Suprapubic skin (tissue), 4 donors: Measurements from ENCODE around the gene PTK6. TPM values are rescaled to one million over a fixed set of nuclear protein-coding genes. Genes with fewer than 3 reads are reported as not detected.
"Not testable (repeated sequence)": the region's sequence is repeated elsewhere in the genome, so short reads cannot be mapped to it uniquely, and the experiment has no call there.

ENCODE experiments used
- DNase-seq, 2 donors: peaks; one replicate each; pipeline ENCODE4 v3.0.0-alpha.2; 2019; ENCODE audit warnings: low spot score in 2 of 2
- H3K27ac ChIP-seq: fragments of 200-600 bp; sonication (generic); one replicate; pipeline ENCODE4 v1.5.1; 2019
- H3K27me3 ChIP-seq: fragments of 200-600 bp; sonication (generic); one replicate; pipeline ENCODE4 v1.5.1; 2019
- H3K36me3 ChIP-seq: fragments of 200-600 bp; sonication (generic); one replicate; pipeline ENCODE4 v1.5.1; 2019
- H3K4me1 ChIP-seq: fragments of 200-600 bp; sonication (generic); one replicate; pipeline ENCODE4 v1.5.1; 2019
- H3K4me3 ChIP-seq: fragments of 200-600 bp; sonication (generic); one replicate; pipeline ENCODE4 v1.5.1; 2019; ENCODE audit warnings: mild to moderate bottlenecking
- H3K9me3 ChIP-seq: fragments of 200-600 bp; sonication (generic); one replicate; pipeline ENCODE4 v1.5.1; 2019
- CTCF ChIP-seq, 2 donors: fragments of 200-600 bp in 1 of 2; fragments of 450-650 bp in 1 of 2; sonication (generic) in 1 of 2; IDR thresholded peaks; one replicate each; pipeline ENCODE4 v1.5.1; 2016 to 2019; ENCODE audit warnings: antibody characterized with exemption in 2 of 2, mild to moderate bottlenecking in 1 of 2, moderate library complexity in 1 of 2
- EP300 ChIP-seq: sonication (generic); formaldehyde crosslinking; IDR thresholded peaks from one replicate; pipeline ENCODE4 v1.6.1; 2017; ENCODE audit warnings: antibody characterized with exemption
- POLR2A ChIP-seq, 2 donors: fragments of 450-650 bp; IDR thresholded peaks; one replicate each; pipeline ENCODE4 v1.6.1; 2017; ENCODE audit warnings: antibody characterized with exemption in 2 of 2, mild to moderate bottlenecking in 2 of 2, moderate library complexity in 2 of 2
- POLR2AphosphoS5 ChIP-seq, 3 donors: sonication (generic); formaldehyde crosslinking; IDR thresholded peaks; one replicate each; pipeline ENCODE4 v1.6.1; 2017; ENCODE audit warnings: antibody characterized with exemption in 3 of 3
- WGBS: methylation state at CpG from one replicate; pipeline ENCODE4 v1.1.5; 2018; 5-methylcytosine and 5-hydroxymethylcytosine counted together
- total RNA-seq, 4 donors: library from RNA; depleted of rRNA; stranded (reverse); fragments of >200 nt; gene quantifications; one replicate each; pipeline ENCODE4 v1.1.0, GENCODE V29; 2016

Gene PTK6
- total RNA-seq, 4 donors from 2014 or later, result 58.0 to 70.6 (median 65.6) TPM

DNA sequence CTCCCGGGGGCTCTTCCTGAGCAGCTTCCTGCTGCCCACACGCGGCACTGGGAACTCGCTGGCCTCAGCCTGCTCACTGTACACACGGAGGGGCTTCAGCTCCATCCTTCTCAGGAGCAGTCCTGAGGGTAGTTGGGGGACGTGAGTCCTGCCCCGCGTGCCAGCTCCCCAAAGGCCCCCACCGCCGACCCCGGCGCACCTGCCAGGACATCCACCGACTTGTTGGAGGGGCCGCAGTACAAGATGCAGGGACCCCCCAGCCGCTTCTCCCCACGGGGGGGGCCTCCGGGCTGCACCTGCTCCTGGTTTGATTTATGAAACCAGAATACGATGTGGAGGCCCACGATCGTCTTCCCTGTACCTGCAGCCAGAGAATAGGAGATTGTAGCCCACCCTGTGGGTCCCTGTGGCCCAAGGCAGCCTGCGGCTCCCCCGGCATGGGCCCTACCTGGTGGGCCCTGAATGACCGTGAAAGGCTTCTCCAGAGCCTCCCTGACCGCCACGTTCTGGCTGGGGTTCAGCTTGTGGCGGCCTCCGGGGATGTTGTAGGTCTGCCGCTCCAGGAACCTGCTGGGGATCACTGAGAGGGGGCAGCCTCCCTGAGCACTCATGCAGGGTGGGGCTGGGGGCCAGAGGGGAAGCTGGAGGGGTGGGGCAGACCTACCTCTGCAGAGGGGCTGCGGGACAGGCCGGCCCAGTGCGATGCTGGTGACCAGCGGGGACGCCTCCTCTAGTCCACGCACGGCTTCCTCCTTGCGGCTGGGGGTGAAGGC is 24.6 kb upstream of the PTK6 start:
- WGBS, result 93% methylated on average over 16 of the region's 36 CpGs
- H3K4me3 ChIP-seq, result no peak overlapping the region
- no peak for DNase-seq
- TF ChIP-seq POLR2AphosphoS5 (IDR thresholded peaks at IDR 0.05) (no peak), POLR2A (IDR thresholded peaks at IDR 0.05) (no peak), EP300 (no peak), CTCF (IDR thresholded peaks at IDR 0.05) (no peak)
- H3K27ac ChIP-seq, result no peak overlapping the region
- H3K36me3 ChIP-seq, result peaks cover 77% of the 10 kb centered on the region
- H3K4me1 ChIP-seq, result no peaks in the 10 kb centered on the region
- H3K27me3 ChIP-seq, result no peaks in the 10 kb centered on the region
- no peaks in the 10 kb centered on the region for H3K9me3 ChIP-seq

- DNase-seq, result no peak
- no peaks in the 10 kb centered on the region for H3K4me1 ChIP-seq
- no peak overlapping the region for H3K4me3 ChIP-seq
- H3K27me3 ChIP-seq, result no peaks in the 10 kb centered on the region
- peaks cover 70% of the 10 kb centered on the region for H3K36me3 ChIP-seq
- no peak overlapping the region for H3K27ac ChIP-seq
- 91% methylated on average over 13 of the region's 26 CpGs for WGBS
- H3K9me3 ChIP-seq, result no peaks in the 10 kb centered on the region
- no peak for TF ChIP-seq CTCF (IDR thresholded peaks at IDR 0.05)
- no peak for TF ChIP-seq EP300
- TF ChIP-seq POLR2A (IDR thresholded peaks at IDR 0.05), result no peak
- no peak for TF ChIP-seq POLR2AphosphoS5 (IDR thresholded peaks at IDR 0.05)
Measured at GRCh38 chr20:63560856-63561609, 23.9 kb upstream of the PTK6 start.

DNA sequence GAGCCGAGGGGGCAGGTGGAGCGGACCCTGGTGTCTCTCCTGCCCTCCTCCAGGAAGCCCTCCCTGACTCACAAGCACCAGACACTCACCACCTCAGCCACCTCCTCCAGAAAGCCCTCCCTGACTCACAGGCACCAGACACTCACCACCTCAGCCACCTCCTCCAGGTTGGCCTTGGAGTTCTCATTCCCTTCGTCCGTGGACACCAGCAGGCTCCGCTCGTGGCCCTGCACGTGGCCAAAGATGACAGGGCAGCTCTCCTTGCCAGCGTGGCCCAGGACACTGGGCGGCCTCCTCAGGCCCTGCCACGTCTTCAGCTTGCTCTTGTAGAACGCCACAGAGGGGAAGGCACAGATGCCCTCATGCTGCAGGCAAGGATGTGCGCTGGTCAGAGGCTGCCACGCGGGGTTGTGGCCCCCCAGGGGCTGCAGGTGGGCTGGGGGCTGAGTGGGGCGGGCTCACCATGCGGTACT is 23.2 kb upstream of the PTK6 start:
- DNase-seq, result no peak
- H3K36me3 ChIP-seq, result peaks cover 63% of the 10 kb centered on the region
- 95% methylated on average over 12 of the region's 16 CpGs for WGBS
- H3K27me3 ChIP-seq, result no peaks in the 10 kb centered on the region
- H3K27ac ChIP-seq, result no peak overlapping the region
- TF ChIP-seq POLR2A (IDR thresholded peaks at IDR 0.05), result no peak
- TF ChIP-seq CTCF (IDR thresholded peaks at IDR 0.05), result no peak
- no peak for TF ChIP-seq EP300
- no peak for TF ChIP-seq POLR2AphosphoS5 (IDR thresholded peaks at IDR 0.05)
- H3K4me1 ChIP-seq, result no peaks in the 10 kb centered on the region
- no peaks in the 10 kb centered on the region for H3K9me3 ChIP-seq
- H3K4me3 ChIP-seq, result no peak overlapping the region

DNA sequence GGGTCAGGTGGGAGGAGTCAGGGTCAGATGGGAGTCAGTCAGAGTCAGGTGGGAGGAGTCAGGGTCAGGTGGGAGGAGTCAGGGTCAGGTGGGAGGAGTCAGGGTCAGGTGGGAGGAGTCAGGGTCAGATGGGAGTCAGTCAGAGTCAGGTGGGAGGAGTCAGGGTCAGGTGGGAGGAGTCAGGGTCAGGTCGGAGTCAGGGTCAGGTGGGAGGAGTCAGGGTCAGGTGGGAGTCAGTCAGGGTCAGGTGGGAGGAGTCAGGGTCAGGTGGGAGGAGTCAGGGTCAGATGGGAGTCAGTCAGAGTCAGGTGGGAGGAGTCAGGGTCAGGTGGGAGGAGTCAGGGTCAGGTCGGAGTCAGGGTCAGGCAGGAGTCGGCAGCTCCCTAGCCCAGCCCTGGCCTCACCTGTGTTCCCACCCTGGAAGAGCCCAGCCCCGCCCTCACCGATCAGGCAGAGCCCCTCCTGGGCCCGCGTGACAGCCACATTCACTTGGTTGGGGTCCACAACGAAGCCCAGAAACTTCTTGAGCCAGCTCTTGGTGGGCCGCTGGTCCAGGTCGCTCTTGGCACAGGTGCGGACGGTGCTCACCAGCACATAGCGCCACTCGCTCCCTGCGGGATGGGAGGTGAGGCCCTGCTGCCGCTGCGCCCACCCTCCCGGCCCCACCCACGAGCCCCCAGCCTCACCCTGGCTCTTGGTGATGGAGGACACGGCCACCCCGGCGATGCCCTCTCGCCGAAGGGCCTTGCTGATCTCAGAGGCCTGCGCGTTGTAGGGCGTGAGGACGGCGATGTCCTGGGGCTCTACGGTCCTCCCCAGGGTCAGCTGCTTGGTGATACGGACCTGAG is 22.5 kb upstream of the PTK6 start:
- 90% methylated on average over 16 of the region's 31 CpGs for WGBS
- not testable (repeated sequence) for H3K27me3 ChIP-seq, H3K27ac ChIP-seq, H3K4me3 ChIP-seq, H3K9me3 ChIP-seq, H3K4me1 ChIP-seq, DNase-seq
- H3K36me3 ChIP-seq, result peaks cover 57% of the 10 kb centered on the region

GRCh38 chr20:63558804-63559484 is 21.8 kb upstream of the PTK6 start:
- no peaks in the 10 kb centered on the region for H3K27me3 ChIP-seq

More at GRCh38 chr20:63558804-63559484, 21.8 kb upstream of the PTK6 start:
- peaks cover 6% of the 10 kb centered on the region for H3K4me1 ChIP-seq
- no peak overlapping the region for H3K27ac ChIP-seq
- WGBS, result 94% methylated on average over 13 of the region's 14 CpGs
- no peak for TF ChIP-seq POLR2A (IDR thresholded peaks at IDR 0.05)
- no peak for TF ChIP-seq EP300
- TF ChIP-seq CTCF (IDR thresholded peaks at IDR 0.05), result no peak
- TF ChIP-seq POLR2AphosphoS5 (IDR thresholded peaks at IDR 0.05), result no peak
- H3K9me3 ChIP-seq, result no peaks in the 10 kb centered on the region
- DNase-seq, result no peak
- H3K4me3 ChIP-seq, result no peak overlapping the region
- H3K36me3 ChIP-seq, result peaks cover 49% of the 10 kb centered on the region
